ENCODE measurements around the gene SORT1. TPM values are rescaled to one million over a fixed set of nuclear protein-coding genes. Genes with fewer than 3 reads are reported as not detected.

The SORT1 gene
- total and polyA plus RNA-seq, 2 of the 8 experiments (the other 6 are each of a cell fraction or from before 2014, with no cell fraction given): 18.7 to 69.6 TPM

DNA sequence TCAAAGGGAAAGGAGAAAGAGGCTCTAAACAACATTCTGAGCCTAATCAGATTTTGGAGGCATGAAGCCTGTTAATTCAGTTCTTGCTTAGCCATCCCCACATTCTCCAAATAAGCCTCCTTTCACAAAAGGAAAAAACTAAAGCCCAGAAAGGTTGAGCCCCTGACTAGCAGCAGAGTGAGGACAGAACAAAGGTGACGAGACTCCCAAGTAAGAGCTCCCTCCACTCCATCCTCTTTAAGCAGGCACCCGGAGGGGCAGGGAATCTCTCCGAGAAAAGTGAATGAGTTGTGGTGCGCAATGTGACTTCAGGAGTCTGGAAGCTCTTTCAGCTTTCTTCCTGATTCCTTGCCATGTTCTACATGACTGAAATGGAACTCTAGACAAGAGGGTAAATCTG lies 47.5 kb downstream of the SORT1 start:
- H3K4me2 ChIP-seq (ENCODE audit: insufficient read depth in 1 of 2, low read depth in 2 of 2, low read length in 2 of 2): no peak overlapping the region
- no peak overlapping the region for H3K4me3 ChIP-seq (ENCODE audit: extremely low read depth in 1 of 4, insufficient read depth in 2 of 4, low read depth in 3 of 4, low read length in 4 of 4)

More for the DNA sequence above, 47.5 kb downstream of the SORT1 start:
- no peak overlapping the region for H3K23ac ChIP-seq (ENCODE audit: insufficient read length)
- no peak overlapping the region for H2AK5ac ChIP-seq (ENCODE audit: low read depth, low read length)
- no peak overlapping the region for H3K18ac ChIP-seq (ENCODE audit: extremely low read depth, low read length)
- CTCF ChIA-PET (ENCODE audit: partially characterized antibody): interaction anchor here (1.0 to 3.1 kb wide), 7 partner anchors 9 to 72 kb away, joined by 3 to 9 read pairs (median 4); partner anchors contain the start of gene SORT1
- TF ChIP-seq CBX8 (IDR thresholded peaks at IDR 0.05; ENCODE audit: borderline replicate concordance, low read depth, low read length) (no peak), POU5F1 (IDR thresholded peaks at IDR 0.05; ENCODE audit: low read depth, low read length) (no peak), GTF2F1 (IDR thresholded peaks at IDR 0.05; ENCODE audit: borderline replicate concordance, low read depth, low read length) (no peak), YY1 (IDR thresholded peaks at IDR 0.05; ENCODE audit: low read depth, low read length) (no peak), RNF2 (IDR thresholded peaks at IDR 0.05; ENCODE audit: borderline replicate concordance, low read depth, low read length, missing control alignments, poor library complexity, severe bottlenecking) (no peak), SUZ12 (IDR thresholded peaks at IDR 0.05; ENCODE audit: low read length) (no peak), RFX5 (IDR thresholded peaks at IDR 0.05; ENCODE audit: borderline replicate concordance, low read depth, low read length) (no peak), ZNF274 (IDR thresholded peaks at IDR 0.05; ENCODE audit: borderline replicate concordance, extremely low read depth, low read length) (no peak), RXRA (IDR thresholded peaks at IDR 0.05; ENCODE audit: insufficient read depth, low read depth, low read length) (no peak)
- no peak overlapping the region for H4K5ac ChIP-seq (ENCODE audit: insufficient read length, low read depth, low read length)
- no peak overlapping the region for H4K8ac ChIP-seq (ENCODE audit: extremely low read depth, insufficient read depth, low read length)
- no peak overlapping the region for H3K4ac ChIP-seq (replicated peaks; ENCODE audit: insufficient read length, low read depth, low read length)
- H2AFZ ChIP-seq (ENCODE audit: low read length): no peak overlapping the region
- no peak overlapping the region for H3K14ac ChIP-seq (ENCODE audit: insufficient read length)
- POLR2A ChIA-PET (ENCODE audit: partially characterized antibody): interaction anchor here (0.6 kb wide), 1 partner anchor 37 kb away, joined by 3 read pairs; no protein-coding TSS in a partner anchor
- no peak overlapping the region for H3K9ac ChIP-seq (replicated peaks in 1 of 4; ENCODE audit: extremely low read depth in 1 of 4, low read depth in 3 of 4, low read length in 3 of 4)
- no peaks in the 10 kb centered on the region for H3K79me1 ChIP-seq (ENCODE audit: low read depth, low read length)
- H2BK12ac ChIP-seq (ENCODE audit: low read depth, low read length): no peak overlapping the region
- H3K4me1 ChIP-seq (replicated peaks in 1 of 4; ENCODE audit: control insufficient read depth in 3 of 4, insufficient read depth in 4 of 4, low read length in 3 of 4): peaks cover 0 to 2% (median under 1%) of the 10 kb centered on the region in 4 experiments; a peak in 3 of 7 replicates
- WGBS, 2 experiments (ENCODE audit: extremely low coverage in 1 of 2, insufficient coverage in 1 of 2, insufficient read length in 1 of 2, insufficient replicate concordance in 2 of 2, low coverage in 1 of 2, low lambda C conversion rate in 2 of 2, missing lambda C conversion rate in 1 of 2): 94% methylated on average over 4 of the region's 4 CpGs; no CpG with 5 or more reads in 1 of the 2 experiments
- H2BK20ac ChIP-seq (ENCODE audit: low read length): no peak overlapping the region
- H3K23me2 ChIP-seq (ENCODE audit: low read depth, low read length): no peaks in the 10 kb centered on the region
- DNase-seq (ENCODE audit: low read depth in 1 of 2, low spot score in 2 of 2): no peak
- FAIRE-seq: no peak
- H3K9me3 ChIP-seq (ENCODE audit: insufficient read depth in 2 of 2, low read depth in 1 of 2, low read length in 1 of 2): no peaks in the 10 kb centered on the region
- no peak overlapping the region for H2BK15ac ChIP-seq (ENCODE audit: low read length)
- no peaks in the 10 kb centered on the region for H3K27me3 ChIP-seq (replicated peaks in 1 of 4; ENCODE audit: control insufficient read depth in 3 of 4, extremely low read depth in 1 of 4, insufficient read depth in 3 of 4, low read length in 3 of 4)
- no peak overlapping the region for H2BK5ac ChIP-seq (ENCODE audit: low read depth, low read length)
- H3K27ac ChIP-seq (ENCODE audit: low read depth, low read length): no peak overlapping the region
- no peaks in the 10 kb centered on the region for H3K79me2 ChIP-seq (ENCODE audit: control insufficient read depth in 1 of 2, insufficient read depth in 2 of 2, low read length in 2 of 2)
- H2BK120ac ChIP-seq (replicated peaks; ENCODE audit: low read depth, low read length): no peak overlapping the region
- no peak overlapping the region for H4K91ac ChIP-seq (replicated peaks; ENCODE audit: insufficient read length, low read length)
- H4K20me1 ChIP-seq (replicated peaks in 1 of 2; ENCODE audit: control insufficient read depth in 1 of 2, insufficient read depth in 2 of 2, low read length in 2 of 2): no peaks in the 10 kb centered on the region
- H3K36me3 ChIP-seq (ENCODE audit: control insufficient read depth in 2 of 4, insufficient read depth in 4 of 4, low read length in 3 of 4): peaks cover 4 to 50% (median 18%) of the 10 kb centered on the region in 4 experiments; a peak in 7 of 8 replicates
- no peak overlapping the region for H3K56ac ChIP-seq (replicated peaks; ENCODE audit: insufficient read length, low read depth, low read length)
